GM10266 (cell line): Measurements from ENCODE around the gene HNRNPF.

Experiments used
- DNase-seq: peaks from one replicate; pipeline ENCODE4 v3.0.0; 2012; ENCODE audit errors: extremely low spot score
- CTCF ChIP-seq: IDR thresholded peaks from 2 replicates; pipeline ENCODE4 v1.5.1; 2012; ENCODE audit warnings: mild to moderate bottlenecking, low read depth; ENCODE audit not compliant: control insufficient read depth, insufficient read depth; ENCODE audit errors: missing control alignments

HNRNPF gene

GRCh38 chr10:43361547-43362190 lies 47.3 kb downstream of the HNRNPF start:
- no peak for DNase-seq
- no peak for TF ChIP-seq CTCF

GRCh38 chr10:43360086-43360485 lies 48.9 kb downstream of the HNRNPF start:
- DNase-seq: no peak
- no peak for TF ChIP-seq CTCF

GRCh38 chr10:43355749-43356371 lies 53.1 kb downstream of the HNRNPF start:
- DNase-seq: no peak
- TF ChIP-seq CTCF: no peak

GRCh38 chr10:43354879-43355380 lies 54.1 kb downstream of the HNRNPF start:
- DNase-seq: no peak

GRCh38 chr10:43354330-43354635 lies 54.7 kb downstream of the HNRNPF start:
- no peak for DNase-seq
- no peak for TF ChIP-seq CTCF

More at GRCh38 chr10:43354879-43355380, 54.1 kb downstream of the HNRNPF start:
- TF ChIP-seq CTCF: no peak

- no peak for TF ChIP-seq CTCF
- no peak for DNase-seq
Observed at GRCh38 chr10:43353495-43354329, 55.3 kb downstream of the HNRNPF start.
